H1 (cell line): ENCODE results near the gene CD164L2. TPM values are rescaled to one million over a fixed set of nuclear protein-coding genes. Genes with fewer than 3 reads are reported as not detected.

Experiments used
- BRCA1 ChIP-seq: IDR thresholded peaks from 2 replicates; pipeline ENCODE4 v1.6.1; 2012; ENCODE audit warnings: low read depth, low read length, improper control_type of control experiment
- CBX8 ChIP-seq: fragments of 300-800, 300-1000 bp; sonication (generic); IDR thresholded peaks from 2 replicates; pipeline ENCODE4 v1.7.1; 2016; ENCODE audit warnings: low read depth, low read length, borderline replicate concordance
- EZH2 ChIP-seq: fragments of 200-600 bp; sonication (generic); IDR thresholded peaks from 2 replicates; pipeline ENCODE4 v1.7.1; 2012; ENCODE audit warnings: low read depth, mild to moderate bottlenecking, moderate library complexity, low read length, inconsistent platforms; ENCODE audit not compliant: severe bottlenecking
- polyA plus RNA-seq, 7 experiments: library from polyadenylated mRNA; depleted of rRNA in 3 of 7; stranded (reverse) in 5 of 7; unstranded in 2 of 7; fragments of >200 nt in 5 of 7; fragments of 200-250 nt in 2 of 7; gene quantifications; 1 replicate in 5 of 7; 2 replicates in 1 of 7; 4 replicates in 1 of 7; pipeline versions ENCODE4 v1.2.1 to v1.2.3, GENCODE V29; 2011 to 2013; ENCODE audit warnings: missing spikeins in 2 of 7, mixed read lengths in 2 of 7
- total RNA-seq: library from RNA; stranded (reverse); fragmentation: NEBNext Ultra II Directional; extraction: Animal tissue kit (Norgen Biotek cat#: 25700); gene quantifications from 2 replicates; pipeline ENCODE4 v1.2.1, GENCODE V29; 2021

CD164L2 gene
- total and polyA plus RNA-seq, 2 of the 8 experiments (the other 6 are each of a cell fraction or from before 2014, with no cell fraction given) = 3.3 TPM

DNA sequence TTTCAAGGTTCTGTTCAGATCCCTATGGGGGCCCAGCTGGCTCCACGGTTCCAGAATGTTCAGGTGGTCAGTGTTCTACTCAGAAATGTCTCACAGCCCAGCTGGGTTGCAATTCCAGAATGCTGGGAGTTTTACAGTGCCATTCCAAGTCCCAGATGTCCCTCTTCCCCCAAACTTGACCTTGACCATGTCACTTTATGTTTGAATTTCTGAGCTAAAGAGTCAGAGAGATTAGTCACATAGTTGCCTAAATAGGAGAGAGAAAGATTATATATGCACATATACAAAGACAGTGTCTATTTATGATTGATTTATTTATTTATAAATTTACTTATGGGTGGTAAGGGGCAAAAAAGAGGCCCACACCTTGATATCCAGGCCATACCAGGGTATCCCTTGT, 11.8 kb upstream of the CD164L2 start (continued):
- TF ChIP-seq CBX8 = no peak
- no peak for TF ChIP-seq BRCA1
- TF ChIP-seq EZH2 = no peak
- TF ChIP-seq, all 59 proteins: peak for 0
